ENCODE results near the gene OR51T1.

The OR51T1 gene

GRCh38 chr11:4924239-4924638 lies 42.5 kb downstream of the OR51T1 start, which contains the start of gene OR51G1:
OR51G1 (minus strand) TSS chr11:4924339; CDS start chr11:4924339, 0 bp downstream.
- TF ChIP-seq EZH2phosphoT487 (IDR thresholded peaks at IDR 0.05; ENCODE audit: borderline replicate concordance, low read length), result no peak
- TF ChIP-seq, protein P1, sequence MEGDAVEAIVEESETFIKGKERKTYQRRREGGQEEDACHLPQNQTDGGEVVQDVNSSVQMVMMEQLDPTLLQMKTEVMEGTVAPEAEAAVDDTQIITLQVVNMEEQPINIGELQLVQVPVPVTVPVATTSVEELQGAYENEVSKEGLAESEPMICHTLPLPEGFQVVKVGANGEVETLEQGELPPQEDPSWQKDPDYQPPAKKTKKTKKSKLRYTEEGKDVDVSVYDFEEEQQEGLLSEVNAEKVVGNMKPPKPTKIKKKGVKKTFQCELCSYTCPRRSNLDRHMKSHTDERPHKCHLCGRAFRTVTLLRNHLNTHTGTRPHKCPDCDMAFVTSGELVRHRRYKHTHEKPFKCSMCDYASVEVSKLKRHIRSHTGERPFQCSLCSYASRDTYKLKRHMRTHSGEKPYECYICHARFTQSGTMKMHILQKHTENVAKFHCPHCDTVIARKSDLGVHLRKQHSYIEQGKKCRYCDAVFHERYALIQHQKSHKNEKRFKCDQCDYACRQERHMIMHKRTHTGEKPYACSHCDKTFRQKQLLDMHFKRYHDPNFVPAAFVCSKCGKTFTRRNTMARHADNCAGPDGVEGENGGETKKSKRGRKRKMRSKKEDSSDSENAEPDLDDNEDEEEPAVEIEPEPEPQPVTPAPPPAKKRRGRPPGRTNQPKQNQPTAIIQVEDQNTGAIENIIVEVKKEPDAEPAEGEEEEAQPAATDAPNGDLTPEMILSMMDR (IDR thresholded peaks at IDR 0.05; ENCODE audit: low read depth, low read length, poor library complexity, severe bottlenecking), result no peak
- no peaks in the 10 kb centered on the region for H3F3A ChIP-seq (ENCODE audit: control insufficient read depth, insufficient read depth)

DNA sequence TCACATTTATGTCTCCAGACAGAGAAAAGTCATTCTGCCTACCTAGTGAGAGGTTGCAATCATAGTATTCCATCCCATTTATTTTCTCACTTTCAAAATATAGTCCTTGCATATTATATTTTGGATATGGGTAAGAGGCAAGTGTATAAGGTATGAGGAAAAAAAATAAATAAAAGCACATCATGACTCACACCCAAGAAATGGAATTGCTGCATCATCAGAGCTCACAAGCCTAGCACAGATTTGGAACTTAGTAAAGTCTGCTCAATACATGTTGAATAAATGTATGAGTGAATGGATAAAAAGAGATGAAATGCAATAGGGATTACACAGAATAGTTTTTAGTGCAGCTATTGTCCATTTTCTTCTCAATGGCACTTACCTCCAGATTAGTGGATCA lies 44.9 kb downstream of the OR51T1 start:
- no peaks in the 10 kb centered on the region for H3K79me2 ChIP-seq (ENCODE audit: control insufficient read depth, low read length)
- no peaks in the 10 kb centered on the region for H4K20me1 ChIP-seq (ENCODE audit: control insufficient read depth, insufficient read depth, low read depth, low read length)
- no peaks in the 10 kb centered on the region for H3K4me1 ChIP-seq (ENCODE audit: control insufficient read depth, low read length)
- H3K27ac ChIP-seq (ENCODE audit: low read depth, low read length), result no peak overlapping the region
- H3K36me3 ChIP-seq (ENCODE audit: control insufficient read depth, low read length), result no peaks in the 10 kb centered on the region
- no peak for TF ChIP-seq EZH2phosphoT487 (IDR thresholded peaks at IDR 0.05; ENCODE audit: borderline replicate concordance, low read length)
- TF ChIP-seq, protein P1 (IDR thresholded peaks at IDR 0.05; ENCODE audit: low read depth, low read length, poor library complexity, severe bottlenecking), result no peak
- no peaks in the 10 kb centered on the region for H3K27me3 ChIP-seq (ENCODE audit: control insufficient read depth, low read length)
- H3F3A ChIP-seq (ENCODE audit: control insufficient read depth, insufficient read depth), result no peaks in the 10 kb centered on the region
- H3K9me3 ChIP-seq (ENCODE audit: control insufficient read depth, insufficient read depth, low read length), result no peaks in the 10 kb centered on the region
- no peaks in the 10 kb centered on the region for H3K9me2 ChIP-seq (replicated peaks; ENCODE audit: control insufficient read depth, low read length)
- no peak overlapping the region for H3K4me2 ChIP-seq (ENCODE audit: low read length)
- H3K4me3 ChIP-seq (ENCODE audit: low read length), result no peak overlapping the region

More at GRCh38 chr11:4924239-4924638, 42.5 kb downstream of the OR51T1 start, which contains the start of gene OR51G1:
- Histone ChIP-seq H3K27ac (ENCODE audit: low read depth, low read length) (no peak within 1 kb of the TSS), H3K9me2 (replicated peaks; ENCODE audit: control insufficient read depth, low read length) (no peaks in the 10 kb centered on the region), H3K27me3 (ENCODE audit: control insufficient read depth, low read length) (no peaks in the 10 kb centered on the region), H3K36me3 (ENCODE audit: control insufficient read depth, low read length) (no peaks in the 10 kb centered on the region), H3K79me2 (ENCODE audit: control insufficient read depth, low read length) (no peaks in the 10 kb centered on the region), H3K9me3 (ENCODE audit: control insufficient read depth, insufficient read depth, low read length) (no peaks in the 10 kb centered on the region), H3K4me3 (ENCODE audit: low read length) (no peak within 1 kb of the TSS), H3K4me2 (ENCODE audit: low read length) (no peak within 1 kb of the TSS), H4K20me1 (ENCODE audit: control insufficient read depth, insufficient read depth, low read depth, low read length) (no peaks in the 10 kb centered on the region), H3K4me1 (ENCODE audit: control insufficient read depth, low read length) (no peaks in the 10 kb centered on the region)
